CD4-positive, alpha-beta T cell treated with Interleukin-15 for 1 hour (primary cell): ENCODE data around the gene ZFYVE9.
"Not testable (repeated sequence)": the region's sequence is repeated elsewhere in the genome, so short reads cannot be mapped to it uniquely, and the experiment has no call there.

Source experiments
- DNase-seq: peaks from one replicate; pipeline ENCODE4 v3.0.0-alpha.2; 2020

ZFYVE9 gene, protein sequence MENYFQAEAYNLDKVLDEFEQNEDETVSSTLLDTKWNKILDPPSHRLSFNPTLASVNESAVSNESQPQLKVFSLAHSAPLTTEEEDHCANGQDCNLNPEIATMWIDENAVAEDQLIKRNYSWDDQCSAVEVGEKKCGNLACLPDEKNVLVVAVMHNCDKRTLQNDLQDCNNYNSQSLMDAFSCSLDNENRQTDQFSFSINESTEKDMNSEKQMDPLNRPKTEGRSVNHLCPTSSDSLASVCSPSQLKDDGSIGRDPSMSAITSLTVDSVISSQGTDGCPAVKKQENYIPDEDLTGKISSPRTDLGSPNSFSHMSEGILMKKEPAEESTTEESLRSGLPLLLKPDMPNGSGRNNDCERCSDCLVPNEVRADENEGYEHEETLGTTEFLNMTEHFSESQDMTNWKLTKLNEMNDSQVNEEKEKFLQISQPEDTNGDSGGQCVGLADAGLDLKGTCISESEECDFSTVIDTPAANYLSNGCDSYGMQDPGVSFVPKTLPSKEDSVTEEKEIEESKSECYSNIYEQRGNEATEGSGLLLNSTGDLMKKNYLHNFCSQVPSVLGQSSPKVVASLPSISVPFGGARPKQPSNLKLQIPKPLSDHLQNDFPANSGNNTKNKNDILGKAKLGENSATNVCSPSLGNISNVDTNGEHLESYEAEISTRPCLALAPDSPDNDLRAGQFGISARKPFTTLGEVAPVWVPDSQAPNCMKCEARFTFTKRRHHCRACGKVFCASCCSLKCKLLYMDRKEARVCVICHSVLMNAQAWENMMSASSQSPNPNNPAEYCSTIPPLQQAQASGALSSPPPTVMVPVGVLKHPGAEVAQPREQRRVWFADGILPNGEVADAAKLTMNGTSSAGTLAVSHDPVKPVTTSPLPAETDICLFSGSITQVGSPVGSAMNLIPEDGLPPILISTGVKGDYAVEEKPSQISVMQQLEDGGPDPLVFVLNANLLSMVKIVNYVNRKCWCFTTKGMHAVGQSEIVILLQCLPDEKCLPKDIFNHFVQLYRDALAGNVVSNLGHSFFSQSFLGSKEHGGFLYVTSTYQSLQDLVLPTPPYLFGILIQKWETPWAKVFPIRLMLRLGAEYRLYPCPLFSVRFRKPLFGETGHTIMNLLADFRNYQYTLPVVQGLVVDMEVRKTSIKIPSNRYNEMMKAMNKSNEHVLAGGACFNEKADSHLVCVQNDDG (N-terminal part only)

DNA sequence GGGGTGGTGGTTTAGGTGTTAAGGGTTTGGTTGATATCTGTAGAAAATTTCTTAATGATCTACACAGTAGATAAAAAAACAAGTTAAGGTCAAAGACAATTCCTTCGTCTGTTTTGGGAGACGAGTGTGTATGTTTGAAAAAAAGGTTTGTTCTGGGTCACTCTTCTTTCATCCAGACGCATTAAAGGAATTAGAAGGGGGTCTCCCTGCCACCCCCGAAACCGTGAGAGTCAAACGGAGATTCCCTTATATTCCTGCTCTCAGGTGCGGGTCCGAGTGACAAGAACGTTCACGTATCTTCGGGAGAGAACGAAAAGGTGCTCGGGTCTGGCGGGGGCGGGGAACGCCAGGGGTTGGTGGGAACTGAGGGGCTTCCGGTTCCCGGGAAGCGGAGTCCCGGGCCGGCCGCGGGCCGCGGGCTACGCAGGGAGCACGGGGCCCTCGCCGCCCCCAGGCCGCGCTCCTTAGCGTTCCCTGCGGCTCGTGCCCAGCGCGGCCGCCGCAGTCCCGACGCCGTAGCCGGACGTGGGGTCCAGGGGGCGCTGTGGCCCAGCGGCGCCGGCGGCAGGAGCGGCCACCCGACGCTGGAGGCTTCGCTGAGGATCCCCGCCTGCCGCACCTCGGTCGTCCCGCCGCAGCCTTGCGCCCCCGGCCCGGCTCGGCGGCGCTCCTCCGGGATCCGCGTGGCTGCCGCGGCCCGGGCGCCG is at the start of gene ZFYVE9:
Gene ZFYVE9, plus strand, starts transcription at position 577 of the 707 bp plus-strand sequence. CDS start 91,118 bp downstream, outside the sequence.
- DNase-seq, result peak; percentile 70

DNA sequence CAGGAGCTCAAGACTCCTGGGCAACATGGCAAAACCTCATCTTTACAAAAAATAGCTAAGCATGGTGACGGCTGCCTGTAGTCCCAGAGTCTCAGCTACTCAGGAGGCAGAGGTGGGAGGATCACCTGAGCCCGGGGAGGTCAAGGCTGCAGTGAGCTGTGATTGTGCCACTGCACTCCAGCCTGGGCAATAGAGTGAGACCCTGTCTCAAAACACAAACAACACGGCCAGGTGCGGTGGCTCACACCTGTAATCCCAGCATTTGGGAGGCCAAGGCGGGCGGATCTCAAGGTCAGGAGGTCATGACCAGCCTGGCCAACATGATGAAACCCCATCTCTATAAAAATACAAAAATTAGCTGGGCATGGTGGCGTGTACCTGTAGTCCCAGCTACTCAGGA is 47.6 kb upstream of the ZFYVE9 start:
- DNase-seq, result not testable (repeated sequence)

DNA sequence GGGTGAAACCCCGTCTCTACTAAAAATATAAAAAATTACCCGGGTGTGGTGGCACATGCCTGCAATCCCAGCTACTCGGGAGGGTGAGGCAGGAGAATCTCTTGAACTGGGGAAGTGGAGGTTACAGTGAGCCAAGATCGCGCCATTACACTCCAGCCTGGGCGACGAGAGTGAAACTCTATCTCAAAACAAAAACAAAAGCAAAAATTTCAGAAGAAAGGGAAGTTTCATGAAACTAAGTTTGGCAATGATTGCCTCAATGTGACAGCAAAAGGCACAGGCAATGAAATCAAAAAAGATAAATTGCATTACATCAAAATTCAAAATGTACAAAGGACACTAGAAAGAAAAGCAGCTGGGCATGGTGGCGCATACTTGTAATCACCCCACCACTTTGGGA is 45.7 kb upstream of the ZFYVE9 start:
- no peak for DNase-seq

DNA sequence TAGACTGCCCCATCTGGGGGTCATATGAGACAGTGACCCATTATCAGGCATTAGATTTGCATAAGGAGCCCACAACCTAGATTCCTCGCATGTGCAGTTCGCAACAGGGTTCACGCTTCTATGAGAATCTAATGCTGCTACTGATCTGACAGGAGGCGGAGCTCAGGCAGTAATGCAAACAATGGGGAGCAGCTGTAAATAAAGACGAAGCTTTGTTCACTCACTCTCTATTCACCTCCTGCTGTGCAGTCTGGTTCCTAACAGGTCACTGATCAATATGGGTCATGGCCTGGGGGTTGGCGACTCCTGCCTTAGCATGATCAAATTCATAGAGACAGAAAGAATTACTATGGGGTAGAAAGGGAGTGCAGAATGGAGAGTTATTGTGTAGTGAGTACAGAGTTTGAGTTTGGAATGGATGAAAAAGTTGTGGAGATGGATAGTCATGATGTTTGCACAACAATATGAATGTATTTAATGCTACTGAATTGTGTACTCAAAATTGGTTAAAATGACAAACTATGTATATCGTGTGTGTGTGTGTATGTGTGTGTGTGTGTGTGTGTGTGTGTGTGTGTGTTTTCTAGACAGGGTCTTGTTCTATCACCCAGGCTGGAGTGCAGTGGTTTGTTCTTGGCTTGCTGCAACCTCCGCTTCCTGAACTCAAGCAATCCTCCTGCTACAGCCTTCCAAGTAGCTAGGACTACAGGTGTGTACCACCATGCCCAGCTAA is 43.6 kb upstream of the ZFYVE9 start:
- no peak for DNase-seq

DNA sequence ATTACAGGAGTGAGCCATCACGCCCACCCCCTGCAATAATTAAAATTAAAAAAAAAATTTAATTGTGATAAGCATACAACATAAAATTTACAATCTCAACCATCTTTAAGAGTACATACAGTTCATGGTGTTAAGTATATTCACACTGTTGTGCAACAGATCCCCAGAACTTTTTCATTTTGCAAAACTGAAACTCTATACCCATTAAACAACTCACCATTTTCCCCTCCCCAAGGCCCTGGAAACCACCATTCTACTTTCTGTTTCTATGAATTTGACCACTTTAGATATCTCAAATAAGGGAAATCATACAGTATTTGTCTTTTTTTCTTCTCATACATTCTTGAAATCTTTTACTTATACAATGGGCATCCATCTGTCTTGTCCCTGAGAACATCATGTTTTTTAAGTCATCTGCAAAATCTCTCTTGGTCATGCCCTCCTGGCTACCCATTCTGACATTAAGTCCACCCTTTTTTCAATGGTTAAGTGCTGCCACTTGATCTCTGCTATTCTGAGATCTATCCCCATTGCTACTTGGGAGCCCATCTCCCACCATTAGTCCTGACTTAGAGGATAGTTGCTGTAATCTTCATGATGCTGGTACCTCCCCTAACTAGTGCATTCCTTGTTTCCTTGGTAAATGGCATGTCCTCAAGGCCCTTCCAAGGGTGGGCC is 39.4 kb upstream of the ZFYVE9 start:
- DNase-seq, result no peak

DNA sequence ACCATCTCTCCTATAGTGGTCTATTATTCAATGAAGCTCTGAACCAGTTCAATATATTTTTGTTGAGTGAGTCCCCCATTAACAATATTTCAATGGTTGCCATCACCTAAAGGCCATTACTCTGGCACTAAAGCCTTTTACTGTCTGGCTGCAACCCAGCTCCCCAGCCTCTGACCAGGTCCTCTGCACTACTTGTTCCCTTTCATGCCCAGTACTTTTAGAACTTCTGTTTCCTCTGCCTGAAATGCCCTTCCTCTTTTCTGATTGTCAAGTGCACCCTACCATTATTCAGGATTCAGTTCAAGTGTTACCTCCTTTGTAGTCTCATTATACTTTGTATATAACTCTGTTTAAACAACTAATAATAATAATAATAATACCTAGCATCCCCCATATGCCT is 30.4 kb upstream of the ZFYVE9 start:
- DNase-seq, result no peak

DNA sequence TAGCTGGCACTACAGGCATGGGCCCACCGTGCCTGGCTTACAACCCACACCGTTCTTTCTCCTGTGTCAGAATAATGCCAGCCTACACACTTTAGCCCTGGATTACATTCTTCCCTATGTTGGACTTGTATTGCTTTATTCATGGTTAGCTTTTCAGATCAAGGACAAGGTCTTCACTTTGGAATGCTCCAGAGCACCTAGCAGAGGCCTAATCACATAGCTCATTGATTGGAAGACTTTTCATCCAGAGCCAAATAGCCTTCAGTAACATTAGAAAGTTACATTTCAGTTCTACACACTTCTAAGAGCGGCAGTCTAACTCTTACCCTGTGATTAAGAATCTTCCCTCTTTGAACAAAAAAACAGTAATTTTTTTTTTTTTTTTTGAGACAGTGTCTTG is 29.4 kb upstream of the ZFYVE9 start:
- no peak for DNase-seq

DNA sequence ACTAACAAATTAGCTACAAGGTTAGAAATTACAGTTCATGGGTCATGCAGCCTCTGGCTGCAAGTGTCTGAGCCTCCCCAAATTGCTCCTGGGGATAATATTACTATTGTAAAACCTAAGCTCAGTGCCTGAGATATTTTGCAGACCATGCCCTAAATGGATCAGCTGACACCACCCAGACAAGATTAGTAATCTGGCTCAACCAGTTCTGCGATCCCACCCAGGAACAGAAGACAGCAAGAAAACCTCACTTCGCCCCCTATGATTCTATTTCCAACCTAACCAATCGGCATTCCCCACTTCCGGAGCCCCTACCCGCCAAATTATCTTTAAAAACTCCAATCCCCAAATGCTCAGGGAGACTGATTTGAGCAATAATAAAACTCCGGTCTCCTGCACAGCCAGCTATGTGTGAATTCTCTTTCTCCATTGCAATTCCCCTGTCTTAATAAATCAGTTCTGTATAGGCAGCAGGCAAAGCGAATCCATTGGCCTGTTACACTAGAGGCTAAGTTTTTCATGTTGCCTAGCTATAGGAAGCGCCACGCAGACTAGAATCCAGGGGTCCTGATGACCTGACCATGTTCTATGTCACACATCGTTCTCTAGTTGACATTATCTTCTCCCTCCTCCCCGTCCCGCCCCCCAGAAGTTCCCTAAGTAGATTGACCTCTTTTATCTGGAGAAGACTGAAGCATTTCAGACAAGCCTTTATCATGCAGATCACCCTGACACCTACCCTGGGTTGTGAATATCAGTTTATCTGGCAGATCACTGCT is 22.4 kb upstream of the ZFYVE9 start:
- DNase-seq, result no peak

DNA sequence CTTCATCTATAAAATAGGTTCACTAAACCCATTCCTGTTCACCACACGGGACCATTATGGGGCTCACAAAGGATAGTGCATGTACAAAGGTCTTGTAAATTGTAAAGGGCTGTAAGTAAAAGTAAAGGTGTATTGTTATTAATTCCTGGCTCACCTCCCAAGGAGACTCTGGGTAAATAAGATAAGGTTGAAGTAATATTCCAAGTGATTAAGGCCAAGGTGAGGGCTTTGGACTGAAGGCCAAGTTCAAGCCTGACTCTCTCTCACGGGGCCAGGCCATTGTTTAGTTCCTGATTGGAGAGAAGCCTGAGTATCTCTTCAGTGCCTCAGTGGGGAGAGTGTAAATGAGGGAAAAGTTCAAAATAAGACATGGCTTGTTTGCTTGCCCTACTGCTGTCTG is 19.5 kb upstream of the ZFYVE9 start:
- no peak for DNase-seq

DNA sequence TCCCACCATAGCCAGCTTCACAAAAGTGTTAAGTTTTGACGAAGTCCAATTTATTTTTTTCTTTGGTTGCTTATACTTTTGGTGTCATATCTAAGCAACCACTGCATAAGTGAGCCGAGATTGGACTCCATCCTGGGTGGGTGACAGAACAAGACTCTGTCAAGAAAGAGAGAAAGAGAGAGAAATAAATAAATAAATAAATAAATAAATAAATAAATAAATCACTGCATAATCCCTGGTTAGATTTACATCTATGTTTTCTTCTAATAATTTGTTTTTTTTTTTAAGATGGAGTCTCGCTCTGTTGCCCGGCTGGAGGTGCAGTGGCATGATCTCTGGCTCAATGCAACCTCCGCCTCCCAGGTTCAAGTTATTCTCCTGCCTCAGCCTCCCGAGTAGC is 18.3 kb upstream of the ZFYVE9 start:
- DNase-seq, result no peak

DNA sequence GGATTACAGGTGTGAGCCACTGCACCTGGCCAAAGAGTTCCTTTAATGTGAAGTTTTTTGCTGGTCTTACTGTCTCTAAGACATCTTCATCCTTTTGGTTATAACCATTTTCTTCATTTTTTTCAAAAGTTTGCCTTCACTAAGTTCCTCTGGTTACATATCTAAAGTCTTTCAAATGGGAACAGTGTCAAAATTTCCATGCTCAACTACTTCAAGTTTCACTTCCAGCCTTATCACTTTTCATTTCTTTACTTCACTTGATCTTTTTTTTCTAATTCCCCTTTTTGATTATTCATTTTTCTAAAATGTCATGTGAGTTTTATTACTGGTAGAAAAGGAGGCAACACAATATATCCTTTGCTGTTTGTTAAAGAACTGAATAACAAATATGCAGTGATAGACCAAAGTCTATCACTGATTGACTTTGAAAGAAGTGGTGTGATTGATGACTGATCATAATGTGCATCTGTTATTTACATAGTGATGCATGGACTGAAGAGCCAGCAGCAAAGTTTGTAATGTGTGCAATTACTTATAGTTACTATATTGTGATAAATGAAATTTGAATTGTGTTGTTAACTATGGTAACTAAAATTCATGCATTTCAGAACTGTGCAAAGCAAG is 16.0 kb upstream of the ZFYVE9 start:
- DNase-seq, result no peak

DNA sequence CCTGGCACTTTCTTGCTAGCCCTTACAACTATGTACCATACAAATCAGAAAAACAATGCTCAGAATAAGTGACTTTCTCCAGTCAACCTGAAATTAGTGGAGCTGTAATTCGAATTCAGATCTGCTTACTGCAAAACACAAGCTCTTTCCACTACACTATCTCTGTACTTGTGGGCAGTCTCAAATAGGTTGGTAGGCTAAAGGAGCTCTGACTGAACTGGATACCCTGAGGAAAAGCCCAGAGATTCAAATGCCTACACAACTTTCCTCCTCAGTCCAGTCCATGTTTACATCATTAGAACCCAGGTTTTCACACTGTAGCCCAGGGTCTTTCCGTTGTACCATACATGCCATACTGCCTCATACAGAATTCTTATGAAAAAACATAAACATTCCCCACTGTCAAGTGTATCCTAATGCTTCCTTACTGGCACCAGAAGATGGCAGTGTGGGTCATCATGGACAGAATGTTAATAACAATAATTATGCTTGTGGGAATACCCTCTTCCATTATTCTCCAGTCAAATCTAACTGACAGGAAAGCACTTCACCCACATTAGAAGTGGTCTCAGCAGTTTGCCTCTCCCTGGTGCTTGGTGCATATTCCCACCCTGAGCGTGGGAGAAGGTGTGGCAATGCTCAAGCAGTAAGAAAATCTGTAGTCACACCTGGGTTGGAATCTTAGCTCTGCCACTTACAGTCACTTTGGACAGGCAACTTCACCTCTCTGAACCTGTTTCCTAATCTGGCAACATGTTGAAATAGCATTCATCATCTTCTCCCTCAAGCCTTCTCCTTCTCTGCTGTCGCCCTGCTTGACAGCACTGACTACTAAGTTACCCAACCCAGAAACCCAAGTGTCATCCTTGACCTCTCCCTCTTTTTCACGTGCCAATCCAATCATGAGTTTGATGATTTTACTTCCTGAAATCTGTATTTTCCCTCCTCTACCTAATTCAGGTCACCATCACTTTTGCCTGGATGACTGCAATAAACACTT is 14.4 kb upstream of the ZFYVE9 start:
- DNase-seq, result no peak

DNA sequence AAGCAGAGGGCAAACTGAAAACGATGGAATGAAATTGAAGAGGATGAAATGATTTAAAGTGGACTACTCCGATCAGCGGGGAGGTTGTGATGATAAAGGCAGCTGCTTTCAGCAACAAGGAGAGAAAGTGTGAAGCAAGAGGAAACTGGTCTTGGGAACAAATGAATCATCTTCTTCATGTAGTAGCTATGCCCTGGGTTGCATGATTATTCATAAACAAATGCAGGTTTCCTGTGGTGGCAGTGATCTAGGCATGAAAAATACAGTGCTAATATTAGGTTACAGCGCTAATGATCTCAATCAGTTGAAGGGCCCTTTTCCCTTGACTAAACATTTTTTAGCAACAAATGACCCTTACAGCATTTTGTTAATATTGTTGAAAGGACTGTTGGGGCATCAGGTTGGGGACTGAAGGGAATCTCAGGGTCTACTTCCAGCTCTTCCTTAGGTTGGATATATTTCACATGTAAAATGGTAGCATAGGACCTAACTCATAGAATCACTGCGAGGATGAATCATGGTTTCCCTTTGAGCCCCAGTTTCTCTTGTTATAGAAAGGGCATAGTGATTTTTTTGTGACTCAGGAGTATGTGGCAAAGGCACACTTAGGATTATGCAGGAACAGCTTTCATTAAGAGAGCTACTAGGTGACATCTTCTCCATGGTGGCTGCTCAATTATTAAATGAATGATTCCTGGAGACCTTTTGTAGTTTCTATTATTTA is 1.9 kb upstream of the ZFYVE9 start:
- no peak for DNase-seq

DNA sequence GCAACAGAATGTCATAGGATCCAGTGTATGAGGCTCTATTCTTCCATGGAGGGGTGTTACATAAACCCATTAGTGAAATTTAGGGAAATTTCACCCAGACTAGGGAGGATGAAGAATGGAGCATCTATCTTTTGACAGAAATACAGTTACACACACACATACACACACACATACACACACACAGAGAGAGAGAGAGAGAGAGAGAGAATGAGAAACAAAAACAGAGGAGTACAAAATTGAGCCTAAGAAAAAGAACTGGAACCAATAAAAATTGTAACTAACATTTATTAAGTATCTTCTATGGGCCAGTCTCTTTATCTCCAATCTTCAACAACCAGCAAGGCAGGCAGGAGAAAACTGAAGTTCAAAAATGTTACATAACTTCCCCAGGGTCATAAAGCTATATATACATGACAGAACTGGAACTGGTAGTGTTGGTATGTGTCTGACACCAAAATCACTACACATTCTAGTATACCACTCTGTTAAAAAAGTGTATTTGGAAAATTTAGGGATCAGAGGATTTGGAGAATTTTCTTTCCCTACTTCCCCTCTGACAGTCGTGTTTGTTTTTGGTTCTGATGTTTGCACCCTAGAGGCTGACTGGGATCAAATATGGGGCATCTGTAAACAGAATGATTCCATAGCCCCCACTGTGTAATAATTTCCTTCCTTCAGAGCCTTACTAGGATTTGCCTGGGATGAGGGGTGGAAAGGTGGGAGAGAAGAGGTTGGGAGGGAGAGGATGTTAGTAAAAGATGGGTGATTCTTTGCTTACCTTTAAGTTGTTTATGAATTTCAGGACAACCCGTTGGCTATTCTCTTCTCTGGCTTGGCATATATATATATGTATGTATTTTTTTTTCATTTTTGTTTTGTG is 1.0 kb upstream of the ZFYVE9 start:
- DNase-seq, result no peak

DNA sequence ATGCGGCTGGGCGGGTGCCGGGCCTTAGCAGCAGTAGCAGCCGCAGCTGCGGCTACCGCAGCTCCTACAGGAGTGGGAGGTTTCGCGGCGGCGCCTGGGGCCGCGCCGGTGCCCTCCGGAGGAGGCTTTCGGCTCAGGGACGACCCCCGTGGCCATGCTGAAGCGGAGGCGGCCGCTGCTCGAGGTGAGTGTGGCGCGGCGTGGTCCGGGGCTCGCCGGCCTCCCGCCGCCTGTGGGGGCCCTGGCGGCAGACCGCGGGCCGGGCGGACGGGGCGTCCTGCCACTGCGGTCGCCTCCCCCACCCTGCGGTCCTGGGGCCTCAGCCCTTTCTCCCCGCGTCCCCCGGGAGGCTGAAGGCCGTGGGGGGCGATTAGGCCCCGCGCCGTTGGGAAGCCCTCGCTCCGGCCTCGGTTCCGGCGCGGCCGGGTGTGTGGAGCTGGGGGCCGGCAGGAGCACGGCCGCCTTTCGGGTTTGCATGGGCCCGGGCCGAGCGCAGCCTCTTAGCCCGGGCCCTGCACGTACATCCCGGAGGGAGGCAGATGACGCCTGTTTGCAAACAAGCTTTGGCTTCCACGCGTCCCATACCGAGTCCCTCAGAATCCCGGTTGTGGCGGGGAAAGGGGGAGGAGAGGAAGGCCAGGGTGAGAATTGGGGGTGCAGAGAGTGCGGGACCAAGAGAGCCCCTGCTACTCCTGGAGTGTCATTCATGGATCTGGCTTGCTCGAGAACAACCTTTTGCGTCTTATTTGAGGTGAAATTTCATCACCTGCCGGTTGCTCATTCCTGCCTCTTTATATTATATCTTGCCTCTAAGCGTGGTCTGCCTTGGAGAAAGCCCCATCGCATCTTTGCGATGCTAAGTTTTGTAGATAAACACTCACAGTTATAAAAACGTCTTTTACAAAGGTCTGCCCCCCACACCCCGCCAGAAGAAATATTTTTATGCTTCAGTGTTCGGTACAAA is 613 bp downstream of the ZFYVE9 start:
- no peak for DNase-seq

DNA sequence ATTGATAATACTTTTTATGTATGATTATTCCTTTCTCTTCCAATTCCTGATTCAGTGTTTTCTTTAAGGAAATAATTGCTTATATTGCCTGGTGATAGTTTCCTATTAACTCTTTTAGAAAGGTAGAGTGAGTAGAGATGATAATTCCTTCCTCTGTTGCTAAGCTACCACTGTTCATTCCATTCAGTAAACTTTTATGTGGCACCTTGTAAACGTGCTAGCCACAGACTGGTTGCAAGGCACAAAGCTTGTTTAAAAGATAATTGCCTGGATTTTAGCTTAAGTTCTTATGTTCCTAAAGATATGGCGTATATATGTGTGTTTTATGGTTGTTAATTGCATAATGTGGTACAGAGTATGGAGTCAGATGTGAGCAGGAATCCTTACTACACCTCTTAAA is 3.2 kb downstream of the ZFYVE9 start:
- DNase-seq, result no peak
